Smooth muscle cell (in vitro differentiated cells): ENCODE results near the gene PWP1. TPM values are rescaled to one million over a fixed set of nuclear protein-coding genes. Genes with fewer than 3 reads are reported as not detected.

Experiments used
- DNase-seq: peaks from one replicate; lab custom pipeline; 2025; ENCODE audit not compliant: unreplicated experiment; lab: John Stamatoyannopoulos, UW
- H2AFZ ChIP-seq: fragments of 200-600 bp; sonication (generic); 2 replicates; pipeline ENCODE4 v1.6.0; 2016; ENCODE audit warnings: antibody characterized with exemption, low read depth, mild to moderate bottlenecking
- H3F3A ChIP-seq: fragments of 200-600 bp; sonication (generic); 2 replicates; pipeline ENCODE4 v1.6.0; 2017; ENCODE audit warnings: antibody characterized with exemption, low read depth
- H3K27ac ChIP-seq: fragments of 200-600 bp; sonication (generic); 2 replicates; pipeline ENCODE4 v1.5.1; 2016; ENCODE audit warnings: low read depth, mild to moderate bottlenecking
- H3K27me3 ChIP-seq: fragments of 200-600 bp; sonication (generic); 2 replicates; pipeline ENCODE4 v1.6.1; 2016; ENCODE audit warnings: low read depth, mild to moderate bottlenecking
- H3K36me3 ChIP-seq: fragments of 200-600 bp; sonication (generic); 2 replicates; pipeline ENCODE4 v1.5.1; 2016; ENCODE audit warnings: low read depth
- H3K4me1 ChIP-seq: fragments of 200-600 bp; sonication (generic); 2 replicates; pipeline ENCODE4 v1.5.1; 2016; ENCODE audit warnings: low read depth
- H3K4me2 ChIP-seq: fragments of 200-600 bp; sonication (generic); 2 replicates; pipeline ENCODE4 v1.6.0; 2016; ENCODE audit warnings: mild to moderate bottlenecking
- H3K4me3 ChIP-seq: fragments of 200-600 bp; sonication (generic); 2 replicates; pipeline ENCODE4 v1.5.1; 2016; ENCODE audit warnings: mild to moderate bottlenecking
- H3K79me2 ChIP-seq: fragments of 200-600 bp; sonication (generic); 2 replicates; pipeline ENCODE4 v1.6.0; 2016; ENCODE audit warnings: low read depth, mild to moderate bottlenecking
- H3K9ac ChIP-seq: fragments of 200-600 bp; sonication (generic); 2 replicates; pipeline ENCODE4 v1.6.0; 2016; ENCODE audit warnings: low read depth
- H3K9me3 ChIP-seq: fragments of 200-600 bp; sonication (generic); replicated peaks from 2 replicates; pipeline ENCODE4 v1.5.1; 2016; ENCODE audit warnings: low read depth
- H4K20me1 ChIP-seq: fragments of 200-600 bp; sonication (generic); 2 replicates; pipeline ENCODE4 v1.6.0; 2016; ENCODE audit warnings: low read depth
- CTCF ChIP-seq: fragments of 200-600 bp; sonication (generic); IDR thresholded peaks from 2 replicates; pipeline ENCODE4 v1.5.1; 2017; ENCODE audit warnings: borderline replicate concordance, mild to moderate bottlenecking, antibody characterized with exemption; ENCODE audit not compliant: insufficient read depth, poor library complexity, severe bottlenecking
- WGBS: methylation state at CpG from one replicate; pipeline ENCODE4 v1.1.7; 2016; ENCODE audit warnings: low lambda C conversion rate; 5-methylcytosine and 5-hydroxymethylcytosine counted together
- polyA plus RNA-seq: library from polyadenylated mRNA; unstranded; fragments of >200 nt; fragmentation: Nextera tagmentation; extraction: Ambion mirVana; gene quantifications from 2 replicates; pipeline ENCODE4 v1.2.1, GENCODE V29; 2016
- total RNA-seq: library from RNA; depleted of rRNA; stranded (reverse); fragments of >200 nt; gene quantifications from 2 replicates; pipeline ENCODE4 v1.2.3, GENCODE V29; 2014

The PWP1 gene
- total and polyA plus RNA-seq, 2 experiments from 2014 or later = 68.3 to 77.9 TPM

GRCh38 chr12:107735763-107736162, 50.2 kb downstream of the PWP1 start:
- Histone ChIP-seq H4K20me1 (no peaks in the 10 kb centered on the region), H3F3A (peaks cover 6% of the 10 kb centered on the region), H3K79me2 (no peaks in the 10 kb centered on the region), H3K9ac (no peak overlapping the region), H3K36me3 (peaks cover 11% of the 10 kb centered on the region), H3K27me3 (no peaks in the 10 kb centered on the region), H3K4me1 (no peaks in the 10 kb centered on the region), H3K9me3 (no peaks in the 10 kb centered on the region), H2AFZ (no peak overlapping the region), H3K4me2 (no peak overlapping the region), H3K4me3 (no peak overlapping the region), H3K27ac (no peak overlapping the region)
- no peak for TF ChIP-seq CTCF
- DNase-seq = no peak
- 76% methylated on average over 2 of the region's 2 CpGs for WGBS

- TF ChIP-seq CTCF = no peak
- no peak for DNase-seq
- Histone ChIP-seq H3K4me2 (no peak overlapping the region), H3K4me1 (no peaks in the 10 kb centered on the region), H2AFZ (no peak overlapping the region), H4K20me1 (no peaks in the 10 kb centered on the region), H3K9me3 (no peaks in the 10 kb centered on the region), H3K9ac (no peak overlapping the region), H3K27ac (no peak overlapping the region), H3K4me3 (no peak overlapping the region), H3K36me3 (peaks cover 16% of the 10 kb centered on the region), H3K79me2 (no peaks in the 10 kb centered on the region), H3K27me3 (no peaks in the 10 kb centered on the region), H3F3A (peaks cover 6% of the 10 kb centered on the region)
- WGBS = 97% methylated on average over 4 of the region's 4 CpGs
Observed at GRCh38 chr12:107736914-107737313, 51.3 kb downstream of the PWP1 start.

GRCh38 chr12:107748472-107748871, 62.9 kb downstream of the PWP1 start:
- no peaks in the 10 kb centered on the region for H3K27me3 ChIP-seq
- 39% methylated on average over 6 of the region's 6 CpGs for WGBS
- H4K20me1 ChIP-seq = peaks cover 44% of the 10 kb centered on the region
- DNase-seq = no peak
- peaks cover 18% of the 10 kb centered on the region for H3K79me2 ChIP-seq
- peak overlapping the region; percentile 93 for H3K27ac ChIP-seq
- H3F3A ChIP-seq = peaks cover 8% of the 10 kb centered on the region
- TF ChIP-seq CTCF = no peak
- peak overlapping the region; percentile 51 for H3K9ac ChIP-seq
- H3K36me3 ChIP-seq = peaks cover 40% of the 10 kb centered on the region
- peak overlapping the region; percentile 57 for H3K4me2 ChIP-seq
- no peaks in the 10 kb centered on the region for H3K4me1 ChIP-seq
- no peak overlapping the region for H2AFZ ChIP-seq
- H3K4me3 ChIP-seq = no peak overlapping the region
- no peaks in the 10 kb centered on the region for H3K9me3 ChIP-seq

- peaks cover 41% of the 10 kb centered on the region for H3K36me3 ChIP-seq
- no peak for DNase-seq
- H3K4me1 ChIP-seq = no peaks in the 10 kb centered on the region
- no peaks in the 10 kb centered on the region for H3K9me3 ChIP-seq
- peaks cover 8% of the 10 kb centered on the region for H3F3A ChIP-seq
- no peak for TF ChIP-seq CTCF
- no peaks in the 10 kb centered on the region for H3K27me3 ChIP-seq
- peak overlapping the region; percentile 51 for H3K9ac ChIP-seq
- H2AFZ ChIP-seq = no peak overlapping the region
- WGBS = 86% methylated on average over 1 of the region's 1 CpG
- H3K4me2 ChIP-seq = peak overlapping the region; percentile 57
- H3K79me2 ChIP-seq = peaks cover 18% of the 10 kb centered on the region
- peak overlapping the region; percentile 93 for H3K27ac ChIP-seq
- H4K20me1 ChIP-seq = peaks cover 44% of the 10 kb centered on the region
- H3K4me3 ChIP-seq = no peak overlapping the region
Observed at GRCh38 chr12:107749083-107749482, 63.5 kb downstream of the PWP1 start.
